Right renal pelvis (tissue), 4 donors: Measurements from ENCODE around the gene COG7. TPM values are rescaled to one million over a fixed set of nuclear protein-coding genes. Genes with fewer than 3 reads are reported as not detected.
"Not testable (repeated sequence)": the region's sequence is repeated elsewhere in the genome, so short reads cannot be mapped to it uniquely, and the experiment has no call there.

Source experiments
- DNase-seq, 4 donors: peaks; one replicate each; pipeline ENCODE4 v3.0.0-alpha.2; 2013; ENCODE audit warnings: low read depth in 4 of 4, low spot score in 3 of 4, missing footprints in 1 of 4
- polyA plus RNA-seq, 4 donors: library from polyadenylated mRNA; unstranded; fragments of 120-200 nt; gene quantifications; one replicate each; pipeline ENCODE4 v1.2.1, GENCODE V29; 2013; ENCODE audit not compliant: insufficient read length in 4 of 4

Gene COG7
- polyA plus RNA-seq, 4 donors, result 23.4 to 28.9 (median 24.3) TPM

- not testable (repeated sequence) for DNase-seq
These were observed 86.6 kb downstream of the COG7 start for GRCh38 chr16:23366341-23366740.

GRCh38 chr16:23365602-23366240 lies 87.3 kb downstream of the COG7 start:
- no peak for DNase-seq

- DNase-seq, result no peak
These were observed 90.3 kb downstream of the COG7 start for GRCh38 chr16:23362460-23363317.

GRCh38 chr16:23359092-23359760 lies 93.8 kb downstream of the COG7 start:
- no peak for DNase-seq

- DNase-seq, result no peak
These were observed 95.2 kb downstream of the COG7 start for GRCh38 chr16:23357761-23358290.

GRCh38 chr16:23356941-23357340 lies 96.0 kb downstream of the COG7 start:
- DNase-seq, result no peak

- no peak for DNase-seq
These were observed 97.8 kb downstream of the COG7 start for GRCh38 chr16:23355106-23355670.

GRCh38 chr16:23354246-23354645 lies 98.7 kb downstream of the COG7 start:
- no peak for DNase-seq

- DNase-seq, result no peak
These were observed 99.5 kb downstream of the COG7 start for GRCh38 chr16:23353440-23353839.

GRCh38 chr16:23351360-23351759 lies 101.6 kb downstream of the COG7 start:
- no peak for DNase-seq

- DNase-seq, result no peak
These were observed 104.2 kb downstream of the COG7 start for GRCh38 chr16:23348579-23349469.

- DNase-seq, result no peak
These were observed 107.8 kb downstream of the COG7 start for GRCh38 chr16:23345237-23345636.

GRCh38 chr16:23343643-23344612 lies 109.1 kb downstream of the COG7 start:
- no peak for DNase-seq

- no peak for DNase-seq
These were observed 110.8 kb downstream of the COG7 start for GRCh38 chr16:23342083-23342640.

- no peak for DNase-seq
These were observed 113.2 kb downstream of the COG7 start for GRCh38 chr16:23339787-23340186.
